Astrocyte of the spinal cord (primary cell): Measurements from ENCODE around the gene C11orf86.

ENCODE experiments used
- DNase-seq: peaks from one replicate; pipeline ENCODE4 v3.0.0; 2011; ENCODE audit warnings: low read depth, low spot score
- H3K4me3 ChIP-seq: 2 replicates; pipeline ENCODE4 v1.5.1; 2011; ENCODE audit warnings: low read depth, mild to moderate bottlenecking, low read length, moderate library complexity
- in situ Hi-C: cut with HindIII; loops from 2 replicates; pipeline ENCODE4 v1.10.0; 2017; ENCODE audit warnings: low sequenced_read_pairs
- TF ChIP-seq, protein P1 (sequence below): IDR thresholded peaks from 2 replicates; pipeline ENCODE4 v1.5.1; 2012; ENCODE audit warnings: low read depth, mild to moderate bottlenecking, low read length, inconsistent platforms

The C11orf86 gene

DNA sequence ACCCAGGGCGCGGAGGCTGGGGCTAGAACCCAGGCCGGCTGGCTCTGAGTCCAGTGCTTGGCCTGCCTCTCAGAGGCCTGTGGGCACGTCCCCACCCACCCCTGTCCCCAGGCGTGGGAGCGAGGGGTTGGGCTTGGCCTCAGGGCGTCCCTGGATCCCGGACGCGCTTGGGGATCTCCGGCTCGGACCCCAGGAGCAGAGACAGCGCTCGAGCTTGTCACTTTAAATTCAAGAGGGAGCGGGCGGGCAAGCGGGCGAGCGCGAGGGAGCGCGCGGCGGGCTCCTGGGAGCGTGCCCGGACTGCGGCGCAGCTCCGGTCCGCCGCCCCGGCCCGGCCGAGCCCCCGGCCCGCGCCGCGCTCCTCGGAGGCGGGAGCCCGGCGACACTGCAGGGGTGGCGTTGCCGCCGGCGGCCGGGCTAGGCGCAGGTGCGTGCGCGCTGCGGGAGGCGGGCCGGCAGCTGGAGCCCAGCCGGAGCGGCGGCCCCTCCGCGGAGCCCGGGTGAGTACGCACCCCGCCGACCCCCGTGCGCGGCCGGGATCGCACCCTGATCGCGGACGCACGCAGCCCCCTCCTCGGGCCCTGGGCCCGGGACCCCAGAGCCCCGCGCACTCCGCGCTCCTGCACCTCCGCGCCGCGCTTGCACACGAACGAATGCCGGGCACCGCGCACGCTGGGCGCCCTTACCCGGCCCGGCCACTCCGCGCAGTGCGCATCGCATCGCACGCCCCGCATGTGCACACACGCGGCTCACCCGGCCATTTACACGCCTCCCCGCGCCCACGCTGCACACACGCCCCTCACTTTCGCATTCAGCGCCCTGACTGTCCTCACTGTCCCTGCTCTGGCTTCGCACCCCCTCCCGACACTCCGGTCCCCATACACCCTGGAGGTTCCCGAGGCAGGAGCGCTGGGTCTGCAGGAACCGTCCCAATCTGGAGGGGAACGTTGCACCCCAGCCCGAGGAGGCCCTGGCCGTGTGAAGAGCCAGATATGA is 48.2 kb downstream of the C11orf86 start, which contains the start of gene SYT12:
Gene SYT12, plus strand, starts transcription at position 174 of the 996 bp plus-strand sequence. CDS start 7,011 bp downstream, outside the sequence.
- in situ Hi-C loops, result no loop called here
- DNase-seq, result no peak
- TF ChIP-seq, protein P1, sequence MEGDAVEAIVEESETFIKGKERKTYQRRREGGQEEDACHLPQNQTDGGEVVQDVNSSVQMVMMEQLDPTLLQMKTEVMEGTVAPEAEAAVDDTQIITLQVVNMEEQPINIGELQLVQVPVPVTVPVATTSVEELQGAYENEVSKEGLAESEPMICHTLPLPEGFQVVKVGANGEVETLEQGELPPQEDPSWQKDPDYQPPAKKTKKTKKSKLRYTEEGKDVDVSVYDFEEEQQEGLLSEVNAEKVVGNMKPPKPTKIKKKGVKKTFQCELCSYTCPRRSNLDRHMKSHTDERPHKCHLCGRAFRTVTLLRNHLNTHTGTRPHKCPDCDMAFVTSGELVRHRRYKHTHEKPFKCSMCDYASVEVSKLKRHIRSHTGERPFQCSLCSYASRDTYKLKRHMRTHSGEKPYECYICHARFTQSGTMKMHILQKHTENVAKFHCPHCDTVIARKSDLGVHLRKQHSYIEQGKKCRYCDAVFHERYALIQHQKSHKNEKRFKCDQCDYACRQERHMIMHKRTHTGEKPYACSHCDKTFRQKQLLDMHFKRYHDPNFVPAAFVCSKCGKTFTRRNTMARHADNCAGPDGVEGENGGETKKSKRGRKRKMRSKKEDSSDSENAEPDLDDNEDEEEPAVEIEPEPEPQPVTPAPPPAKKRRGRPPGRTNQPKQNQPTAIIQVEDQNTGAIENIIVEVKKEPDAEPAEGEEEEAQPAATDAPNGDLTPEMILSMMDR, result no peak
- H3K4me3 ChIP-seq, result peak within 1 kb of the TSS; percentile 26

- in situ Hi-C loops, result no loop called here
- H3K4me3 ChIP-seq, result no peak overlapping the region
- no peak for DNase-seq
- TF ChIP-seq, protein P1, result no peak
Observed at GRCh38 chr11:67023957-67024353, 48.9 kb downstream of the C11orf86 start.

DNA sequence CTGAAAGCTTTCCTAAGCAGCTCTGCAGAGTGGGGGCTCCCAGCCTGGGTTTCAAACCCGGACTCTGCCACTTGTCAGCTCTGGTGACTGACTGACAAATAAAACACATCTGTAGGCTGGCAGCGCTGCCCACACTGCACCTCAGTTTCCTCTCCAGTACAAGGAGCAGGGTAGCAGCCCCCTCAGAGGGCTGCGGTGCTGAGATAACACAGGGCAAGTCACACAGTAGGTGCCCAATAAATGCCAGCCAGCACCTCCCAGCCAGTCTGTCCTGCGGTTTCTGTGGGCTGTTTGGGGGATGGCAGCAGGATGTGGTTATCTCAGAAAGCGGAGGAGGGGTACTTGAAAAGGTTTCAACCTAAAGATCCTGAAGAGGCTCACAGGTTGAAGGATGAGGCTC is 49.3 kb downstream of the C11orf86 start:
- DNase-seq, result no peak
- in situ Hi-C loops, result no loop called here
- no peak overlapping the region for H3K4me3 ChIP-seq
- TF ChIP-seq, protein P1, result no peak

- in situ Hi-C loops, result no loop called here
- TF ChIP-seq, protein P1, result no peak
- no peak for DNase-seq
- no peak overlapping the region for H3K4me3 ChIP-seq
Observed at GRCh38 chr11:67024966-67025365, 49.9 kb downstream of the C11orf86 start.

DNA sequence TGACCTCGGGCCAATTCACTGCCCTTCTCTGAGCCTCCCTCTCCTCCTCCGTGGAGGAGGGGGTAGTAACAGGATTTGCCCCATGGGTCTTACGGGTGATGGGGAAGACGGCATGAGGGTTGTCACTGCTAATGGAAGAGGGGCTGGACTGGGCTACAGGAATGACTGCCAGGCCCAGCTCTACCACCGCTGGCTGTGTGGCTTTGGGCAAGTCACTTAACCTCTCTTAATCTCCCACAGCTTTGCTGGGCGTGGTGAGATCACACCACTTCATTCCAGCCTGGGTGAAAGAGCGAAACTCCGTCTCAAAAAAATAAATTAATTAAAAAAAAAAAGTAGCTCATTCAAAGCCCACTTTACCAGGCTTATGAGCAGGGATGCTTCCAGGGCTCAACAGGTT is 50.6 kb downstream of the C11orf86 start:
- in situ Hi-C loops, result no loop called here
- no peak for DNase-seq
- no peak overlapping the region for H3K4me3 ChIP-seq
- TF ChIP-seq, protein P1, result no peak
